HG03558 (cell line): ENCODE results near the gene GNG10.

Experiments used
- ATAC-seq: cut with Tn5 transposase; IDR thresholded peaks from one replicate; pipeline ENCODE4 v1.9.1; 2021; ENCODE audit warnings: moderate number of reproducible peaks; ENCODE audit not compliant: unreplicated experiment; ENCODE audit errors: extremely low read depth

Gene GNG10

GRCh38 chr9:111715471-111715870 is 54.1 kb downstream of the GNG10 start:
- ATAC-seq, result no peak

- ATAC-seq, result no peak
These were observed 58.1 kb downstream of the GNG10 start for GRCh38 chr9:111719541-111719940.
